ENCODE results near the gene CDK5RAP3. TPM values are rescaled to one million over a fixed set of nuclear protein-coding genes. Genes with fewer than 3 reads are reported as not detected.

CDK5RAP3 gene
- total RNA-seq, 1 experiment from 2014 or later: 255 TPM

GRCh38 chr17:47975189-47975822 is 4.4 kb downstream of the CDK5RAP3 start:
- Histone ChIP-seq H3K4me2 (ENCODE audit: low read length) (no peak overlapping the region), H3K9me3 (ENCODE audit: control insufficient read depth in 1 of 2, insufficient read depth in 1 of 2, low read depth in 1 of 2, low read length in 2 of 2) (no peaks in the 10 kb centered on the region), H3K9me2 (ENCODE audit: insufficient read depth) (no peaks in the 10 kb centered on the region), H3K4me1 (ENCODE audit: control insufficient read depth in 1 of 2, insufficient read depth in 2 of 2, low read length in 2 of 2) (peaks cover 5 to 18% of the 10 kb centered on the region in 2 experiments; a peak in 3 of 4 replicates), H3K27me3 (ENCODE audit: insufficient read depth, low read length) (no peaks in the 10 kb centered on the region), H3K4me3 (replicated peaks in 1 of 2; ENCODE audit: low read depth in 1 of 2, low read length in 2 of 2) (no peak overlapping the region), H2AFZ (ENCODE audit: low read depth, low read length, poor library complexity, severe bottlenecking) (no peak overlapping the region), H3K36me3 (ENCODE audit: control insufficient read depth in 1 of 2, insufficient read depth in 2 of 2, low read length in 2 of 2) (peaks cover 43 to 45% of the 10 kb centered on the region in 2 experiments), H4K20me1 (ENCODE audit: insufficient read depth) (no peaks in the 10 kb centered on the region), H3K9ac (ENCODE audit: low read length) (no peak overlapping the region), H3K27ac (ENCODE audit: low read depth, low read length) (no peak overlapping the region), H3K79me2 (ENCODE audit: insufficient read depth, low read length) (peaks cover 20% of the 10 kb centered on the region)
- intact Hi-C loops (cut with micrococcal nuclease): no loop called here
- DNase-seq (ENCODE audit: low read depth, low spot score) (no peak), ATAC-seq (no peak)
- TF ChIP-seq, protein P1, sequence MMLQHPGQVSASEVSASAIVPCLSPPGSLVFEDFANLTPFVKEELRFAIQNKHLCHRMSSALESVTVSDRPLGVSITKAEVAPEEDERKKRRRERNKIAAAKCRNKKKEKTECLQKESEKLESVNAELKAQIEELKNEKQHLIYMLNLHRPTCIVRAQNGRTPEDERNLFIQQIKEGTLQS (IDR thresholded peaks at IDR 0.05): no peak
- TF ChIP-seq CTCF (IDR thresholded peaks at IDR 0.05 in 2 of 3, conservative IDR thresholded peaks at IDR 0.05 in 1 of 3; ENCODE audit: borderline replicate concordance in 1 of 3, insufficient read depth in 1 of 3, low read depth in 2 of 3, low read length in 2 of 3) (0 out of 6 replicates have a peak, but pooled peaks of 2 of the 3 experiments have one; percentile 10), SRF (IDR thresholded peaks at IDR 0.05; ENCODE audit: low read depth) (no peak)
- no TSS peak for BruUV-seq (replicated peaks)
- RAD21 ChIA-PET (ENCODE audit: low non-redundant PET in 1 of 2, low total read pairs in 2 of 2, uncharacterized antibody in 2 of 2, unreplicated experiment in 2 of 2): no interaction called here
- CTCF ChIA-PET: interaction anchor here (2.8 kb wide), 1 partner anchor 43 kb away, joined by 11 read pairs; no protein-coding TSS in a partner anchor
- POLR2A ChIA-PET: no interaction called here

DNA sequence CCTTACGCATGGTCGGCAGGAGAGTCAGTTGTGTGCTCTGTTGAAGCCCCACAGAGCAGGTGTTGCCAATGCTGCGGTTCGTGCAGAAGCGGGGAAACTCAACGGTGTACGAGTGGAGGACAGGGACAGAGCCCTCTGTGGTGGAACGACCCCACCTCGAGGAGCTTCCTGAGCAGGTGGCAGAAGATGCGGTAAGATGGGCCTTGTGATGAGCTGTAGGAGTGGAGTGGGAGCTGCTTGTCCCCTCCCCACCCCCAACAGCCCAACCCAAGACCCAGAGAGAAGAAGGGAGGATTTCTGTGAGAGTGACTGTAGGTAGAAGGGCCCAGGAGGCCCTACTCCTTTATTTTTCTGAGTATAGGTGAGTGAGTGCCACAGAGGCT is 4.9 kb downstream of the CDK5RAP3 start:
- Histone ChIP-seq H3K36me3 (ENCODE audit: control insufficient read depth in 1 of 2, insufficient read depth in 2 of 2, low read length in 2 of 2) (peaks cover 48 to 50% of the 10 kb centered on the region in 2 experiments), H3K27ac (ENCODE audit: low read depth, low read length) (no peak overlapping the region), H3K27me3 (ENCODE audit: insufficient read depth, low read length) (no peaks in the 10 kb centered on the region), H3K9ac (ENCODE audit: low read length) (no peak overlapping the region), H3K4me3 (replicated peaks in 1 of 2; ENCODE audit: low read depth in 1 of 2, low read length in 2 of 2) (no peak overlapping the region), H2AFZ (ENCODE audit: low read depth, low read length, poor library complexity, severe bottlenecking) (no peak overlapping the region), H3K4me1 (ENCODE audit: control insufficient read depth in 1 of 2, insufficient read depth in 2 of 2, low read length in 2 of 2) (peaks cover 4 to 15% of the 10 kb centered on the region in 2 experiments; a peak in 3 of 4 replicates), H3K9me3 (ENCODE audit: control insufficient read depth in 1 of 2, insufficient read depth in 1 of 2, low read depth in 1 of 2, low read length in 2 of 2) (no peaks in the 10 kb centered on the region), H3K79me2 (ENCODE audit: insufficient read depth, low read length) (peaks cover 20% of the 10 kb centered on the region), H3K4me2 (ENCODE audit: low read length) (no peak overlapping the region), H4K20me1 (ENCODE audit: insufficient read depth) (no peaks in the 10 kb centered on the region), H3K9me2 (ENCODE audit: insufficient read depth) (no peaks in the 10 kb centered on the region)
- intact Hi-C loops (cut with micrococcal nuclease): no loop called here
- ChIA-PET POLR2A (no interaction called here), RAD21 (ENCODE audit: low non-redundant PET in 1 of 2, low total read pairs in 2 of 2, uncharacterized antibody in 2 of 2, unreplicated experiment in 2 of 2) (no interaction called here), CTCF (interaction anchor here (2.8 kb wide), 1 partner anchor 43 kb away, joined by 11 read pairs; no protein-coding TSS in a partner anchor)
- no TSS peak for BruUV-seq (replicated peaks)
- DNase-seq (ENCODE audit: low read depth, low spot score) (no peak), ATAC-seq (no peak)
- TF ChIP-seq, protein P1 (IDR thresholded peaks at IDR 0.05): no peak
- TF ChIP-seq CEBPB (IDR thresholded peaks at IDR 0.05; ENCODE audit: low read depth) (no peak), MAX (IDR thresholded peaks at IDR 0.05) (no peak)

Measured in HCT116 (cell line).